Panc1 (cell line): Measurements from ENCODE around the gene AGAP1. TPM values are rescaled to one million over a fixed set of nuclear protein-coding genes. Genes with fewer than 3 reads are reported as not detected.

Experiments
- ATAC-seq: fragments of 200-7000 bp; cut with Tn5 transposase; 2 replicates; pipeline ENCODE4 v1.9.1; 2020; ENCODE audit warnings: mild to moderate bottlenecking, moderate library complexity
- BruUV-seq: library from RNA; stranded (reverse); fragments of 400-500 nt; replicated peaks from 2 replicates; lab custom pipeline; 2021; lab: Mats Ljungman, UMichigan
- CTCF ChIA-PET: fragments of 300-600 bp; sonication (Branson Sonifier 250); formaldehyde crosslinking; loops from one replicate; lab custom pipeline; 2022; ENCODE audit warnings: antibody characterized with exemption; lab: Charles Lee
- POLR2A ChIA-PET: fragments of 300-600 bp; sonication (Branson Sonifier 250); formaldehyde crosslinking; loops from one replicate; lab custom pipeline; 2022; ENCODE audit warnings: antibody characterized with exemption; lab: Charles Lee
- DNase-seq: peaks from one replicate; pipeline ENCODE4 v3.0.0-alpha.2; 2010; ENCODE audit warnings: low read depth, low spot score
- H3K27ac ChIP-seq: 2 replicates; pipeline ENCODE4 v1.5.1; 2011; ENCODE audit warnings: mild to moderate bottlenecking, low read length, inconsistent platforms
- H3K27me3 ChIP-seq: fragments of 200-500 bp; sonication (Bioruptor generic); 2 replicates; pipeline ENCODE4 v1.6.0; 2014; ENCODE audit warnings: low read length, inconsistent platforms; ENCODE audit not compliant: control insufficient read depth, insufficient read depth
- H3K36me3 ChIP-seq: fragments of 200-500 bp; sonication (Bioruptor generic); 2 replicates; pipeline ENCODE4 v1.5.1; 2014; ENCODE audit warnings: inconsistent platforms, mild to moderate bottlenecking, low read length, moderate library complexity; ENCODE audit not compliant: control insufficient read depth, insufficient read depth
- H3K4me1 ChIP-seq: 2 replicates; pipeline ENCODE4 v1.5.1; 2011; ENCODE audit warnings: inconsistent platforms, mild to moderate bottlenecking, low read length, moderate library complexity; ENCODE audit not compliant: control insufficient read depth, insufficient read depth
- H3K4me3 ChIP-seq, 2 experiments: 2 replicates each; pipeline ENCODE4 v1.5.1; 2011 to 2012; ENCODE audit warnings: low read depth in 2 of 2, low read length in 2 of 2, mild to moderate bottlenecking in 2 of 2, inconsistent platforms in 1 of 2, moderate library complexity in 1 of 2
- H3K9me3 ChIP-seq: fragments of 200-500 bp; sonication (Bioruptor generic); 2 replicates; pipeline ENCODE4 v1.5.1; 2014; ENCODE audit warnings: low read depth, mild to moderate bottlenecking, inconsistent platforms, low read length, moderate library complexity; ENCODE audit not compliant: control insufficient read depth, insufficient read depth
- POLR2AphosphoS5 ChIP-seq: IDR thresholded peaks from 2 replicates; pipeline ENCODE4 v1.6.1; 2012; ENCODE audit warnings: mild to moderate bottlenecking, low read depth, low read length, moderate library complexity
- SIN3A ChIP-seq: IDR thresholded peaks from 2 replicates; pipeline ENCODE4 v1.6.1; 2012; ENCODE audit warnings: low read depth, mild to moderate bottlenecking, low read length, moderate library complexity, borderline replicate concordance; ENCODE audit not compliant: insufficient read depth
- TCF7L2 ChIP-seq: IDR thresholded peaks from 2 replicates; pipeline ENCODE4 v1.6.1; 2011; ENCODE audit warnings: mild to moderate bottlenecking, low read depth, low read length, inconsistent platforms
- in situ Hi-C: cut with HindIII; loops from 2 replicates; pipeline ENCODE4 v1.10.0; 2016; ENCODE audit warnings: low sequenced_read_pairs, low pct_unique_long_range_greater_than_20kb
- intact Hi-C: fragments of 100-400 bp; cut with micrococcal nuclease; formaldehyde crosslinking; loops from one replicate; pipeline ENCODE4 v1.10.0; 2022; ENCODE audit not compliant: unreplicated experiment
- total RNA-seq: library from RNA; stranded (reverse); gene quantifications from one replicate; pipeline ENCODE4 v1.2.1, GENCODE V29; 2021; ENCODE audit not compliant: unreplicated experiment
- TF ChIP-seq, protein P1 (sequence below): fragments of 450-650 bp; IDR thresholded peaks from 2 replicates; pipeline ENCODE4 v1.5.1; 2017; ENCODE audit warnings: mild to moderate bottlenecking
- TF ChIP-seq, protein P2 (sequence below), 2 experiments: IDR thresholded peaks; 2 replicates each; pipeline ENCODE4 v1.6.1; 2011 to 2012; ENCODE audit warnings: low read depth in 2 of 2, control low read depth in 1 of 2, low read length in 1 of 2, mild to moderate bottlenecking in 1 of 2, moderate library complexity in 1 of 2; ENCODE audit not compliant: insufficient read depth in 1 of 2

The AGAP1 gene
- total RNA-seq, 1 experiment from 2014 or later: 38.9 TPM

DNA sequence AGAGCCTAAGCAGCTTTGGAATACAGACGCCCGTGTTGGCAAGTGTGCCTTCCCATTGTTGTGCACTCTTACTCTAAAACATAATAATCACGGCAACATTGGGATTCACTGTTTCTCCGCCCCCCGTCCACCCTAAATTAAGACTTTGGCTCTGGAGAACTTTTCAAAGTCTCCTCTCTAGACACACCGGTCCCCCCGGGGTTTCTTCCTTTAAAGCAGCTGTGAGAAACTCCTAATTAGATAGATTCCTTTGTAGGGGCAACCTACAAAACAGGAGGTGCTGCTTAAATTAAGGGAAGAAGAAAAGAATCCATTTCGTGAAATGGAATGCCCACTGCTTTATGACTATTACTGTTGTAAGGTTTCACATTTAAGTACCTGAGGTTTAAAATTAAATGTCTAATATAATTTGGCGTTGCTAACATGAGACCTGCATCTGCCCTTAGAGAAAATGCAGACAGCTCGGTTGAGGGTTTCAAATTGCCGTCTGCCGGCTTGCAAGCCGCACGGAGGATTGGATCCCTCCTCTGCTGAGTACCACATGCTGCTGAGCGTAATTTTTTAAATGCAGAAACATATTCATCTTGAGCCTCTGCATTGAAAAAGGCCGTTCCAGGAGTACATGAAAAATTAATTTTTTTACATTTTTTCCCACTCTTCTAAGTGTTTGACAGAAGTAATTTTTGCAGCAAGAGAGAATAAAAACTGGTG is 441.1 kb downstream of the AGAP1 start:
- no peaks in the 10 kb centered on the region for H3K4me1 ChIP-seq
- BruUV-seq: no TSS peak
- no peak overlapping the region for H3K4me3 ChIP-seq
- TF ChIP-seq POLR2AphosphoS5 (no peak), SIN3A (no peak), TCF7L2 (no peak)
- TF ChIP-seq, protein P1, sequence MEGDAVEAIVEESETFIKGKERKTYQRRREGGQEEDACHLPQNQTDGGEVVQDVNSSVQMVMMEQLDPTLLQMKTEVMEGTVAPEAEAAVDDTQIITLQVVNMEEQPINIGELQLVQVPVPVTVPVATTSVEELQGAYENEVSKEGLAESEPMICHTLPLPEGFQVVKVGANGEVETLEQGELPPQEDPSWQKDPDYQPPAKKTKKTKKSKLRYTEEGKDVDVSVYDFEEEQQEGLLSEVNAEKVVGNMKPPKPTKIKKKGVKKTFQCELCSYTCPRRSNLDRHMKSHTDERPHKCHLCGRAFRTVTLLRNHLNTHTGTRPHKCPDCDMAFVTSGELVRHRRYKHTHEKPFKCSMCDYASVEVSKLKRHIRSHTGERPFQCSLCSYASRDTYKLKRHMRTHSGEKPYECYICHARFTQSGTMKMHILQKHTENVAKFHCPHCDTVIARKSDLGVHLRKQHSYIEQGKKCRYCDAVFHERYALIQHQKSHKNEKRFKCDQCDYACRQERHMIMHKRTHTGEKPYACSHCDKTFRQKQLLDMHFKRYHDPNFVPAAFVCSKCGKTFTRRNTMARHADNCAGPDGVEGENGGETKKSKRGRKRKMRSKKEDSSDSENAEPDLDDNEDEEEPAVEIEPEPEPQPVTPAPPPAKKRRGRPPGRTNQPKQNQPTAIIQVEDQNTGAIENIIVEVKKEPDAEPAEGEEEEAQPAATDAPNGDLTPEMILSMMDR: no peak
- TF ChIP-seq, protein P2, sequence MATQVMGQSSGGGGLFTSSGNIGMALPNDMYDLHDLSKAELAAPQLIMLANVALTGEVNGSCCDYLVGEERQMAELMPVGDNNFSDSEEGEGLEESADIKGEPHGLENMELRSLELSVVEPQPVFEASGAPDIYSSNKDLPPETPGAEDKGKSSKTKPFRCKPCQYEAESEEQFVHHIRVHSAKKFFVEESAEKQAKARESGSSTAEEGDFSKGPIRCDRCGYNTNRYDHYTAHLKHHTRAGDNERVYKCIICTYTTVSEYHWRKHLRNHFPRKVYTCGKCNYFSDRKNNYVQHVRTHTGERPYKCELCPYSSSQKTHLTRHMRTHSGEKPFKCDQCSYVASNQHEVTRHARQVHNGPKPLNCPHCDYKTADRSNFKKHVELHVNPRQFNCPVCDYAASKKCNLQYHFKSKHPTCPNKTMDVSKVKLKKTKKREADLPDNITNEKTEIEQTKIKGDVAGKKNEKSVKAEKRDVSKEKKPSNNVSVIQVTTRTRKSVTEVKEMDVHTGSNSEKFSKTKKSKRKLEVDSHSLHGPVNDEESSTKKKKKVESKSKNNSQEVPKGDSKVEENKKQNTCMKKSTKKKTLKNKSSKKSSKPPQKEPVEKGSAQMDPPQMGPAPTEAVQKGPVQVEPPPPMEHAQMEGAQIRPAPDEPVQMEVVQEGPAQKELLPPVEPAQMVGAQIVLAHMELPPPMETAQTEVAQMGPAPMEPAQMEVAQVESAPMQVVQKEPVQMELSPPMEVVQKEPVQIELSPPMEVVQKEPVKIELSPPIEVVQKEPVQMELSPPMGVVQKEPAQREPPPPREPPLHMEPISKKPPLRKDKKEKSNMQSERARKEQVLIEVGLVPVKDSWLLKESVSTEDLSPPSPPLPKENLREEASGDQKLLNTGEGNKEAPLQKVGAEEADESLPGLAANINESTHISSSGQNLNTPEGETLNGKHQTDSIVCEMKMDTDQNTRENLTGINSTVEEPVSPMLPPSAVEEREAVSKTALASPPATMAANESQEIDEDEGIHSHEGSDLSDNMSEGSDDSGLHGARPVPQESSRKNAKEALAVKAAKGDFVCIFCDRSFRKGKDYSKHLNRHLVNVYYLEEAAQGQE (IDR thresholded peaks at IDR 0.05; ENCODE audit: insufficient read depth in 1 of 2, low read depth in 2 of 2, low read length in 1 of 2): no peak
- H3K9me3 ChIP-seq: no peaks in the 10 kb centered on the region
- intact Hi-C loops: loop anchor here (10.0 kb wide), 1 partner anchor 240 kb away; no protein-coding TSS in a partner anchor
- H3K36me3 ChIP-seq: no peaks in the 10 kb centered on the region
- ChIA-PET POLR2A (no interaction called here), CTCF (no interaction called here)
- H3K27me3 ChIP-seq: no peaks in the 10 kb centered on the region
- H3K27ac ChIP-seq: no peak overlapping the region
- no peak for DNase-seq
- in situ Hi-C loops: no loop called here
- no peak for ATAC-seq

DNA sequence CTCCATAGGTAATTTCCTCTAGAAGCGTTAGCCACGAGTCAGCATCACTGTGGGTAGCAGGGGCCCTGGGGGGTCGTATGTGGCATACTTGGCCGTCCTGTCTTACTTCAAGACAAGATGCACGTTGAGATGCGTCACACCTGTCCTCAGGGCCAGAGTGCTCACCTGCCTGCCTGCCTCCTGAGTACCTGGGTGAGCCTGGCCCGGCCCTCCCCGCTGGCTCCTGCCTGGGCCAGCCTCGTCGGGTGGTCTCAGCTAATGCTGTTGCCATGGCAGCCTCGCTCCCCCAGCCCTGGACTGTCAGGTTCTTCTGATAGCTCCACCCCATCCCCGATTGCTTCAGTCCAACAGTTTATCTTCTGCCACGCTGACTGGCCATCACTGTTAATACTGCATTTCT is 441.9 kb downstream of the AGAP1 start:
- Histone ChIP-seq H3K27ac (no peak overlapping the region), H3K27me3 (no peaks in the 10 kb centered on the region), H3K9me3 (no peaks in the 10 kb centered on the region), H3K4me1 (no peaks in the 10 kb centered on the region), H3K36me3 (no peaks in the 10 kb centered on the region), H3K4me3 (no peak overlapping the region)
- BruUV-seq: no TSS peak
- ChIA-PET CTCF (interaction anchor here (0.5 to 1.4 kb wide), 2 partner anchors 11 to 15 kb away, joined by 3 to 6 read pairs; no protein-coding TSS in a partner anchor), POLR2A (no interaction called here)
- in situ Hi-C loops: no loop called here
- intact Hi-C loops: loop anchor here (10.0 kb wide), 1 partner anchor 239 kb away; no protein-coding TSS in a partner anchor
- no peak for TF ChIP-seq SIN3A
- TF ChIP-seq, protein P1: no peak
- TF ChIP-seq, protein P2 (IDR thresholded peaks at IDR 0.05; ENCODE audit: insufficient read depth in 1 of 2, low read depth in 2 of 2, low read length in 1 of 2): no peak
- TF ChIP-seq TCF7L2: no peak
- TF ChIP-seq POLR2AphosphoS5: no peak
- DNase-seq: no peak
- no peak for ATAC-seq
